ENCODE data around the gene MGA.

MGA gene

GRCh38 chr15:41660235-41661077 lies at the start of gene MGA:
Gene MGA, plus strand, starts transcription at chr15:41660405.
- peak; percentile 89 for DNase-seq

- DNase-seq: no peak
Measured at GRCh38 chr15:41620536-41621199, 39.5 kb upstream of the MGA start.

- DNase-seq: peak; percentile 79
Measured at GRCh38 chr15:41621200-41622193, 38.7 kb upstream of the MGA start.

- no peak for DNase-seq
Measured at GRCh38 chr15:41622901-41623300, 37.3 kb upstream of the MGA start.

GRCh38 chr15:41627203-41627602 lies 33.0 kb upstream of the MGA start:
- DNase-seq: no peak

GRCh38 chr15:41629463-41629862 lies 30.7 kb upstream of the MGA start:
- DNase-seq: no peak

GRCh38 chr15:41629883-41630282 lies 30.3 kb upstream of the MGA start:
- DNase-seq: no peak

GRCh38 chr15:41630616-41631217 lies 29.5 kb upstream of the MGA start:
- no peak for DNase-seq

GRCh38 chr15:41631880-41632470 lies 28.2 kb upstream of the MGA start:
- DNase-seq: no peak

DNA sequence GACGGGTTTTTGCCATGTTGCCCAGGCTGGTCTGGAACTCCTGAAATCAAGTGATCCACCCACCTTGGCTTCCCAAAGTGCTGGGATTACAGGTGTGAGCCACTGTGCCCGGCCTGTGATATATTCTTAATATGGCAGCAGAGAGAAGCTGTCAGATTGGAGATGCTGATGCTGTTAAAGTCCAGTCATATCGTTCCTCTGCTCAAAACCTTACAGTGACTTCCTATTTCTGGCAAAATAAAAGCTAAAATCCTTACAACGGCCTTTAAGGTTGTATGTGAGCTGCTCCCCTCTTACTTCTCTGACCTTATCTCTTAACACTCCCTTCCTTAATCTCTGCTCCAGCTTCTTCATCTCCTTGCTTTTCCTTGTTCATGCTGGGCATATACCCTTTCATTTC lies 26.6 kb upstream of the MGA start:
- no peak for DNase-seq

DNA sequence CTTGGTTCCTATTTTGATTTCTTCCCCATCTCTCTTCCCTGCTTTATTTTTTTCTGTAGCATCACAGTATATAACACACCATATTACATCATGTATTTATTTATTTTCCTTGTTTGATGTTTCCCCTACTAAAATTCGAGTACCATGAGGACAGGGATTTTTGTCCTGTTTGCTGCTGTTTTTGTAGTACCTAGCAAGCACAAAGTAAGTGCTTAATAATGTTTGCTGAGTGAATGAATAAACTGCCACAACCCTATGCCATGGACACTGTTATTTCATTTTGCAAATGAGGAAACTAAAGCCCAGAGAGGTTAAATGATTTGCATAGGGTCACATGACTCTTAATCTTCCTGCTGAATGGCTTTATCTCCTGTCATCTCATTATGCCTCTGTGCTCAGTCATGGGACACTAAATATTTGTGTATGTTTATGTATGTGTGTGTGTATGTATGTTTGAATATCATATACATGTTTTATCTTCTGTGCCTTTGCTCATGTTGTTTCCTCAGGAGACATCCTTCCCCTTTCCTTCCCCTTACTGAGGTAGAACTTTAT lies 26.1 kb upstream of the MGA start:
- no peak for DNase-seq

DNA sequence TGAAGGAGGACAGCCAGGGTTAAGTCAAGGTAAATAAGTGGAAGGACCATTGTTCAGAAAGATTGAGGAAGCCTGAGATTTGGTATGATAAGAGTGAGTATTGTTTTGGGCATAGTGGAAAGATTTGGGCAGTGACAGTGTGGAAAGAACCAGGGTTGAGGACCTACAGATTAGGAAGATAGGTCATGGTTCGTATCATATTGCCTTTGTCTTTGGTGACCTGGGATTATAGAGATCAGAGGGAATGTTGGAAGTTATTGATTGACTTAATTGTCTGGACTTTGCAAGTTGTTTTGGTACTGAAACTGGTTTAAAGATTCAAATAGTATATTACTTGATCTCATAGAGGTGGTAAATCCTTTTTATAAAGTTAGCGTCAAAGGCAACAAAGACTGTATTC lies 23.1 kb upstream of the MGA start:
- DNase-seq: no peak

DNA sequence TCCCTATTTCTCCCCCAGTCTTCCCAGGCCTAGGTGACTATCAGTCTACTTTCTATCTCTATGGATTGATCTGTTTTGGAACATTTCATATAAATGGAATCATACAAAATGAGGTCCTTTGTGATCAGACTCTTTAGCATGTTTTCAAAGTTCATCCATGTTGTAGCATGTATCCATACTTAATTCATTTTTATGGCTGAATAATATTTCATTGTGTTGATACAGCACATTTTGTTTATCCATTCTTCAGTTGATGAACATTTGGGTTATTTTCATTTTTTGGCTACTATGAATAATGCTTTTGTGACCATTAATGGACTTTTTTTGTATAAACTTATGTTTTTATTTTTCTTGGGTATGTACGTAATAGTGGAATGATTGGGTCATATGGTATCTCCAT lies 19.2 kb upstream of the MGA start:
- no peak for DNase-seq

GRCh38 chr15:41647262-41647661 lies 12.9 kb upstream of the MGA start:
- no peak for DNase-seq

DNA sequence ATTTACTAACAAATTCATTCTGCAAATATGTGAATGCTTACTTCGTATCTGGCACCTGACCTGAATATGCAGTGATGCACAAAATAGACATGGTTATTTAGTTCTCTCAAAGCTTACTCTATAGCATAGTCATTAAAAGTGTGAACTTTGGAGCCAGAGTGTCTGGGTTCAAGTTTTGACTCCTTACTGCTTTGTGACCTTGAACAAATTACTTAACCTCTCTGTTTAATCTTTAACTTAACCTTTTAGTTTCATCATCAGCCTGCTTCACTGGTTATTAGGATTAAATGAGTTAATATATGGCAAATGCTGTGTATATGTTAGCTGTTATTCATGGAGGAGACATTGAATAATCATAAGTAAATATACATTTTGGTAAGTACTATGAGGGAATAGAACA lies 12.1 kb upstream of the MGA start:
- DNase-seq: no peak

DNA sequence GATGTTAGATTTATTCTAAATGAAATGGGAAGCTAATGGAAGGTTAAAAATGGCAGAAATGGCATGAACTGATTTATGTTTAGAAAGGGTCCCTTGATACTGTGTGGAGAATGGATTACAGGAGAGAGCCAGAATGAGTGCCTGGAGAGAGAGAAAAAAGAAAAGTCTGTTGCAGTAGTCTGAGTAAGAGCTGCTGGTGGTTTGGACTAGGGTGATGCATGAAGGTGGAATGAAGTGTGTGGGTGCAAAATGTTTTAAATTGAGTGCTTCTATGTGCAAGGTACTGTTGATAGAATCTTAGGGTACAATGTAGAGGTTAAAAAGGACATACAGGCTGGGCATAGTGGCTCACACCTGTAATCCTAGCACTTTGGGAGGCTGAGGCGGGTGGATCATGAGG lies 11.4 kb upstream of the MGA start:
- no peak for DNase-seq

- no peak for DNase-seq
Measured at GRCh38 chr15:41650806-41651205, 9.4 kb upstream of the MGA start.

DNA sequence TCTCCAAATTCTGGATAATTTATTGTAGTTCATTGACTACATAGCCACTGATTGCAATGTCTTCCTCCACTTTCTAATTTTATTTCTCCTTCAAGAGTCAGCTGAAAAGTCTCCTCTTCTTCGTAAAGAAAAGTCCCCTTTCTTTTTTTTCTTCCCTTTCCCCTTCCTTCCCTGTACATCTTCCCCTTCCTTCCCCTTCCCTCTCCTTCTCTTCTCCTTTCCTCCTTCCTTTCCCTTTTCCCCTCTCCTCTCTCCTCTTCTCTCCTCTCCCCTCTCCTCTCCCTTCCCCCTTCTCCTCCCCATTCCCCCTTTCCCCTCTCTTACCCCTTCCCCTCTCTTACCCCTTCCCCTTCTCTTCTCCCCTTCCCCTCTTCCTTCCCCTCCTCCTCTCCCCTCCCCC lies 8.8 kb upstream of the MGA start:
- DNase-seq: no peak

DNA sequence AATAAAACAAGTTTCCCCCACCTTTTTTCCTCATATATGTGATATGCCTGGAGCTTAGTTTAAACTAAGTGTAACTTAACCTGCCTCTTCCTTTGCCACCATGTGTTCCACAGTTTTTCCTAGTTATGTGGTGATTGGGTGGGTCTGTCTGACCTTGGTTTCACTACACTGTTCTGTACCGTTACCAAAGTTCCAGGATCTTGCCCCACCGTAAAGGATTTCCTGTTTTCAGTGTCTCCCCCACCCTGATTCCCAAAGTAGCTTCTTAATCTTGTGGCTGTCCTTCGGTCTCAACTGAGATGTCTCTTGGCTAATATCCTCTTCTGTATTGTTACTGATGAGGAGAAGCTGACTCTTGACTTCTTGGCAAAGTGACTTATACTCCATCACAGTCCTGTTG lies 6.4 kb upstream of the MGA start:
- DNase-seq: no peak

DNA sequence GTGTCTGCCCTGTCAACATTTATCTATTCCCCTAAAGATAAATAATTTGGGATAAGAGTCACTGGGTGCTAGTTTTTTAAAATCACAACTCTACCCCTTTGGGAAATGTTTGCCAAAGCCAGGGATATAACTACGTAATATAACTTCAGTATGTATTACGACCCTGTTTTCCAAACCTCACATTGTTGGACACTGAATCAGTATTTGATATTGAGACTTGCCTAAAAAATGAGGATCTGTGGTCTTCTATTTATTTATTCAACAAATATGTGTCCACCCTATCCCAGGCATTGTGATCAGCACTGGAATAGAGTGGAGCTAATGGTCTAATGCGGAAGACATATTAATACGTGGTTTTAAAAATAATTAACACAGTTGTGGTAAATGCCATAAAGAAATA lies 4.5 kb upstream of the MGA start:
- no peak for DNase-seq

DNA sequence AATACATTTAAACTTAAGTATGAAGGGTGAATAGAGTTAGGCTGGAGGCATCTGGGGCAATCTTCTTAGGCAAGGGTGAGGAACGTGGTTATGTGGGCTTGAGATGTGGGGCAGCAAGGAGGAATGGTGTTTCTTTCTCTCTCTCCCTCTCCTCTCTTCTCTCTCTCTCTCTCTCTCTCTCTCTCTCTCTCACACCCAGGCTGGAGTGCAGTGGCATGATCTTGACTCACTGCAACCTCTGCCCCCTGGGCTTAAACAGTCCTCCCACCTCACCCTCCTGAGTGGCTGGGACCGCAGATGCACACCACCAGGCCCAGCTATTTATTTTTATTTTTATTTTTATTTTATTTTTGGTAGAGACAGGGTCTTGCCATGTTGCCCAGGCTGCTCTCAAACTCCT lies 4.0 kb upstream of the MGA start:
- DNase-seq: no peak

- DNase-seq: no peak
Measured at GRCh38 chr15:41658689-41659088, 1.5 kb upstream of the MGA start.
